Cardiac muscle cell (in vitro differentiated cells and primary cell): ENCODE data around the gene TMEM204. TPM values are rescaled to one million over a fixed set of nuclear protein-coding genes. Genes with fewer than 3 reads are reported as not detected.

ENCODE experiments used
- DNase-seq, 2 donors: peaks; one replicate each; pipeline versions ENCODE4 v3.0.0 to v3.0.0-alpha.2; 2010 to 2017; ENCODE audit warnings: low read depth in 1 of 2, low spot score in 1 of 2
- H3K27ac ChIP-seq: fragments of 200-600 bp; sonication (generic); 2 replicates; pipeline ENCODE4 v1.5.1; 2016
- H3K27me3 ChIP-seq: fragments of 200-600 bp; sonication (generic); 2 replicates; pipeline ENCODE4 v1.6.0; 2016; ENCODE audit warnings: control low read depth
- H3K36me3 ChIP-seq: fragments of 200-600 bp; sonication (generic); 2 replicates; pipeline ENCODE4 v1.5.1; 2016; ENCODE audit warnings: control low read depth
- H3K4me1 ChIP-seq: fragments of 200-600 bp; sonication (generic); 2 replicates; pipeline ENCODE4 v1.8.1; 2017; ENCODE audit warnings: low read depth, mild to moderate bottlenecking, mixed run types
- H3K4me3 ChIP-seq: fragments of 200-600 bp; sonication (generic); 2 replicates; pipeline ENCODE4 v1.5.1; 2016; ENCODE audit warnings: mild to moderate bottlenecking
- H3K9me3 ChIP-seq: fragments of 200-600 bp; sonication (generic); 2 replicates; pipeline ENCODE4 v1.5.1; 2017; ENCODE audit warnings: low read depth, mild to moderate bottlenecking, control low read depth
- CTCF ChIP-seq: IDR thresholded peaks from 2 replicates; pipeline ENCODE4 v1.5.1; 2012; ENCODE audit warnings: low read depth, mild to moderate bottlenecking, low read length
- polyA plus RNA-seq: library from polyadenylated mRNA; unstranded; fragments of >200 nt; fragmentation: Nextera tagmentation; extraction: Ambion mirVana; gene quantifications from 2 replicates; pipeline ENCODE4 v1.2.1, GENCODE V29; 2016
- total RNA-seq: library from RNA; depleted of rRNA; stranded (reverse); fragments of >200 nt; gene quantifications from 2 replicates; pipeline ENCODE4 v1.2.3, GENCODE V29; 2016

The TMEM204 gene
- total and polyA plus RNA-seq, 2 experiments from 2014 or later = 0.44 to 0.83 TPM

DNA sequence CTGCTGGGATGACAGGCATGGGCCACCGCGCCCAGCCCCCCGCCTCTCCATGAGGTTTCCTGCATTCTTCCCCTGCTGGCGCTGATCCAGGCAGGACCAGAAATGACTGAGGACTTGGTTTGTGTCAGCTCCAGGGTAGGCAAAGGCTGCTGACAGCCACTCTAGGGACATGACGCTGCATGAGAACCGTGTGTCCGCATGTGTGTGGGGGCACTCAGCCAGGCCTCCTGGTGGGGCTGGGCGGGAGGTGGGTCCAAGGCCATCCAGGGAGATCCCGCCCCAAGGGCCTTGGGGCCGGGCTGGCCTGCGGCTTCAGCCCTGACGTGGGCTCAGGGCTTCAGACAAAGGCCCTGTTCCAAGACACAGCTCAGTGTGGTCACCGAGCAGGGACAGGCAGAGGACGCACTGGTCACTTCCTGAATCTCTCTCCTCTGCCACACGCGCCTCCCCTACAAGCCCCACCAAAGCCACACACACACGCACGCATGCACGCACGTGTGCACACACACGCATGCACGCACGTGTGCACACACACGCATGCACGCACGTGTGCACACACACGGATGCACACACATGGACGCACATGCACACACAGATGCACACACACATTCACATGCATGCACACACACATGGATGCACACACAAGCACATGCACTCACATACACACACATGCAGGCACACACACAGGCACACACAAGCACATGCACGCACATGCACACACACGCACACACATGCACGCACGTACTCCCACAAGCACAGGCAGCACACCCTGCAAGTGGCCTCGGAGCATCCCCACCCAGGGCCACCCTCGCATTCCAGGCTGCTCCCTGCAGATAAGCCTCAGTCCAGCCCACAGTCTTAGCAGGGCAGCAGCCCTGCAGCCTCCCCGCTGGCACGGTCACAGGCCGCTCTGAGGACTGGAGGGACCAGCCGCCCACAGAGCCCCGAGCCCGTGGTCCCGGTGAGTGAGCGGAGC lies 5.3 kb upstream of the TMEM204 start:
- H3K36me3 ChIP-seq = no peaks in the 10 kb centered on the region
- no peak for TF ChIP-seq CTCF

DNA sequence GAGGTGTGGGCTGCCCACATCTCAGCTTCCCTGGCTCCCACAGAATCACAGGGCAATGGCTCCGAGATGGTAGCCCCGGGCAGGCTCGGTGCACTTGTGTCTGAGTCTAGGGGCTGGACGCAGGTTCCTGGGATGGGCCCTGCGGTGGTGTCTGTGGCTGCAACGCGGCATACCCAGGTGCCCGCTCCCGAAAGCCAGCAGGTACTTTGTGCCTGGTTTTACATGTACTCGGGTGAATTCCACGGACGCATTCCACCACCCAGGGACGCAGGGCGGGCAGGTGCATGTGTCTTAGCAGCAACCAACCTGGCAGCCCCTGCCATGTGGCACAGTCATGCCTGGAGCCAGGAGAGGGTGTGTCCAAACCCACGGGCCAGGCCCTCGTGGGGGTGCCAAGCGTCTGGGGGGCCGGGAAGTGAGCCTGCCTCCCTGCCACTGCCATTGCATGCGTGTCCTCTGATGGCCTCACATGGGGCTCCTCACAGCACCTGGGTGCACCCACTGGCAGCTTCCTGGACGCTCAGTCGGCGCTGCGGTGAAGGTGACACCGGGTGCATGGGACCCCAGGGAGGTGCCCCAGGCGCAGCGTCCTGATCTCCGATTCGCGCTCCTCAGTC lies 4.4 kb upstream of the TMEM204 start:
- H3K9me3 ChIP-seq = no peaks in the 10 kb centered on the region
- no peaks in the 10 kb centered on the region for H3K36me3 ChIP-seq
- H3K27me3 ChIP-seq = no peaks in the 10 kb centered on the region
- H3K4me3 ChIP-seq = no peak overlapping the region
- no peak for DNase-seq
- no peak for TF ChIP-seq CTCF
- H3K4me1 ChIP-seq = no peaks in the 10 kb centered on the region
- H3K27ac ChIP-seq = no peak overlapping the region

More for the DNA sequence above, 5.3 kb upstream of the TMEM204 start:
- H3K4me3 ChIP-seq = no peak overlapping the region
- no peaks in the 10 kb centered on the region for H3K27me3 ChIP-seq
- peak overlapping the region; percentile 71 for H3K27ac ChIP-seq
- peak; percentile 64 to 73 for DNase-seq
- H3K9me3 ChIP-seq = no peaks in the 10 kb centered on the region
- no peaks in the 10 kb centered on the region for H3K4me1 ChIP-seq

DNA sequence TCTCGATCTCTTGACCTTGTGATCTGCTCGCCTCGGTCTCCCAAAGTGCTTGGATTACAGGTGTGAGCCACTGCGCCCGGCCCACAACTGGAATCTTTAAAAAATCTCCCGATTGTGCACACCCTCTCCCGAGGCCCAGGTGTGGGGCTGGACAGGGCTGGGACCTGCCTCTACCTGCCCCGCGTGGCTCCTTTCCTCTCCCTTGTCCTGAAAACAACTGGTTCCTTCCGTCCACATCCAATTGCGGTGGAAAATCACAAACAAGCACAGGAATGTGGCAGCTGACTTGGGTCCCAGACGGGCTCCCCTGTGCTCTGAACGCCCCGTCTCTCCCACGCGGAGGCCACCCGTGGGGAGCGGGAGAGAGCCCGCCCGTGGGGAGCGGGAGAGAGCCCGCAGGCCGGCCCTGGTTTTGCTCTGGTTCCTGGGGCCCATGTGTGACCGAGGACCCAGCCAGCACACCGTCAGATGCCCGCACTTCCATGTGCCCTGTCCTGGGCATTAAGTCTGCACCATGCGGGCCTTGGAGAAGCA lies 3.0 kb upstream of the TMEM204 start:
- H3K4me1 ChIP-seq = no peaks in the 10 kb centered on the region
- DNase-seq = no peak
- no peak for TF ChIP-seq CTCF
- H3K27ac ChIP-seq = no peak overlapping the region
- H3K27me3 ChIP-seq = no peaks in the 10 kb centered on the region
- no peaks in the 10 kb centered on the region for H3K9me3 ChIP-seq
- H3K4me3 ChIP-seq = no peak overlapping the region
- no peaks in the 10 kb centered on the region for H3K36me3 ChIP-seq

DNA sequence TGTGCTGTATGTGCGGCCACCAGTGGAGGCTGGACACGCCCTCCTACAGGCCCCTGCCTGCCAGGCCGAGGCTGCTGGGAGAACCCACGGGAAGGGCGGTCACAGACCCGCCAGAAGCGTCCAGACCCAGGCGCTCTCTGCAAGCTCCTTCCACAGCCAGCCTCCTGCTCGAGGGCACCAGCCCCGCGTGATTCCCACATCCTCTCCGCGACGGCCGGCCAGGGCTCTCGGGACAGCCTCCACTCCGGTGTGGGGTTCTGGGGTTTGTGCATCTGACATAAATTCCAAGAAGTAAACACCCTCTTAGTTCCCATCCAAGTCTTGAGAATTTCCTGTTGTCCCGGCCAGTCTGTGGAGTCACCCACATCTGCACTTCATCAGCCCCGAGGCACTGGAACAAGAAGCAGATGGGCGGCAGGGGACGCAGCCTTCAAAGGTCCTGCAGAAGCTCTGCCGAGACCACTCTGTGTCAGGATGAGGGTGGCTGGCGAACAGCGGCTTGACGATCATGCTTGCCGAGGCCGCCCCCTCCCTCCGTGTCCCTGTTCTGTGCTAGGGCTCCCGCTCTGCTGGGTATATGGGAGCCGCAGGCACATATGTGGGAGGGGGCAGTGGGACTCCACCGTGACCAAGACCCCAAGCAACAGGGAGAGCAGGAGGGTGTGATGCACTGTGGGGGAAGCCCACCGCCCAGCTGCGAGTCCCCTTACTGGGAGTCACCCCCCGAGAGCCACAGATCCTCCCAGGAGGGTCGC lies 2.4 kb upstream of the TMEM204 start:
- no peak overlapping the region for H3K27ac ChIP-seq
- H3K9me3 ChIP-seq = no peaks in the 10 kb centered on the region
- DNase-seq = peak in 1 of 2 donors; percentile 86

More for the DNA sequence above, 2.4 kb upstream of the TMEM204 start:
- TF ChIP-seq CTCF = no peak
- Histone ChIP-seq H3K27me3 (no peaks in the 10 kb centered on the region), H3K4me1 (no peaks in the 10 kb centered on the region), H3K4me3 (no peak overlapping the region), H3K36me3 (no peaks in the 10 kb centered on the region)
